ENCODE data around the gene DIPK1C. TPM values are rescaled to one million over a fixed set of nuclear protein-coding genes. Genes with fewer than 3 reads are reported as not detected.

The DIPK1C gene
- total RNA-seq, 1 experiment from 2014 or later, result not detected

DNA sequence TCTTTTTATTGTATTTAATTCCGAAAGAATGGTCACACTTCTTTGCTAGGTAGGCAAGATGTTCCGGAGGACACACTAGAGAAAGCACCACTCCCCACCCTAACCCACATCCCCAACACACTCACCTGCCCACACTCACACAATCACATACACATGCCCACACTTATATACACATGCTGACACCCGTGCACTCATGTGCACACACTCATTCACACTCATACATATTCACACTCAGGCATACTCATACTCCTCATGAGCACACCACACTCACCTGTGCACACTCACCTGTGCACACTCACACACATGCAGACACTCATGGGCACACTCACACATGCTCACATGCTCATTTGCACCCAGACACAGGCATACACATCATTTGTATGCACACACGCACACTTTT lies 21.4 kb downstream of the DIPK1C start:
- H2AFZ ChIP-seq (ENCODE audit: low read depth, low read length, poor library complexity, severe bottlenecking), result no peak overlapping the region
- DNase-seq (ENCODE audit: low read depth, low spot score), result no peak
- no peaks in the 10 kb centered on the region for H3K4me1 ChIP-seq (ENCODE audit: control insufficient read depth in 1 of 2, insufficient read depth in 2 of 2, low read length in 2 of 2)

More for the DNA sequence above, 21.4 kb downstream of the DIPK1C start:
- no peaks in the 10 kb centered on the region for H3K9me2 ChIP-seq (ENCODE audit: insufficient read depth)
- H3K9ac ChIP-seq (ENCODE audit: low read length), result no peak overlapping the region
- intact Hi-C loops (cut with micrococcal nuclease), result no loop called here
- H3K4me2 ChIP-seq (ENCODE audit: low read length), result no peak overlapping the region
- H3K27me3 ChIP-seq (ENCODE audit: insufficient read depth, low read length), result peaks cover 8% of the 10 kb centered on the region; the same call in 1 of the 2 replicates
- no peak overlapping the region for H3K27ac ChIP-seq (ENCODE audit: low read depth, low read length)
- no peak overlapping the region for H3K4me3 ChIP-seq (replicated peaks in 1 of 2; ENCODE audit: low read depth in 1 of 2, low read length in 2 of 2)
- H4K20me1 ChIP-seq (ENCODE audit: insufficient read depth), result no peaks in the 10 kb centered on the region
- H3K9me3 ChIP-seq (ENCODE audit: control insufficient read depth in 1 of 2, insufficient read depth in 1 of 2, low read depth in 1 of 2, low read length in 2 of 2), result no peaks in the 10 kb centered on the region
- CTCF ChIA-PET, result no interaction called here
- ATAC-seq, result no peak
- H3K79me2 ChIP-seq (ENCODE audit: insufficient read depth, low read length), result no peaks in the 10 kb centered on the region
- POLR2A ChIA-PET, result no interaction called here
- no TSS peak for BruUV-seq (replicated peaks)
- RAD21 ChIA-PET (ENCODE audit: low non-redundant PET in 1 of 2, low total read pairs in 2 of 2, uncharacterized antibody in 2 of 2, unreplicated experiment in 2 of 2), result no interaction called here
- TF ChIP-seq EZH2phosphoT487 (IDR thresholded peaks at IDR 0.05; ENCODE audit: borderline replicate concordance), result no peak
- no peak for TF ChIP-seq CBX3 (IDR thresholded peaks at IDR 0.05; ENCODE audit: low read depth)
- TF ChIP-seq POLR2AphosphoS5 (IDR thresholded peaks at IDR 0.05; ENCODE audit: low read depth, low read length), result no peak
- TF ChIP-seq, protein P1, sequence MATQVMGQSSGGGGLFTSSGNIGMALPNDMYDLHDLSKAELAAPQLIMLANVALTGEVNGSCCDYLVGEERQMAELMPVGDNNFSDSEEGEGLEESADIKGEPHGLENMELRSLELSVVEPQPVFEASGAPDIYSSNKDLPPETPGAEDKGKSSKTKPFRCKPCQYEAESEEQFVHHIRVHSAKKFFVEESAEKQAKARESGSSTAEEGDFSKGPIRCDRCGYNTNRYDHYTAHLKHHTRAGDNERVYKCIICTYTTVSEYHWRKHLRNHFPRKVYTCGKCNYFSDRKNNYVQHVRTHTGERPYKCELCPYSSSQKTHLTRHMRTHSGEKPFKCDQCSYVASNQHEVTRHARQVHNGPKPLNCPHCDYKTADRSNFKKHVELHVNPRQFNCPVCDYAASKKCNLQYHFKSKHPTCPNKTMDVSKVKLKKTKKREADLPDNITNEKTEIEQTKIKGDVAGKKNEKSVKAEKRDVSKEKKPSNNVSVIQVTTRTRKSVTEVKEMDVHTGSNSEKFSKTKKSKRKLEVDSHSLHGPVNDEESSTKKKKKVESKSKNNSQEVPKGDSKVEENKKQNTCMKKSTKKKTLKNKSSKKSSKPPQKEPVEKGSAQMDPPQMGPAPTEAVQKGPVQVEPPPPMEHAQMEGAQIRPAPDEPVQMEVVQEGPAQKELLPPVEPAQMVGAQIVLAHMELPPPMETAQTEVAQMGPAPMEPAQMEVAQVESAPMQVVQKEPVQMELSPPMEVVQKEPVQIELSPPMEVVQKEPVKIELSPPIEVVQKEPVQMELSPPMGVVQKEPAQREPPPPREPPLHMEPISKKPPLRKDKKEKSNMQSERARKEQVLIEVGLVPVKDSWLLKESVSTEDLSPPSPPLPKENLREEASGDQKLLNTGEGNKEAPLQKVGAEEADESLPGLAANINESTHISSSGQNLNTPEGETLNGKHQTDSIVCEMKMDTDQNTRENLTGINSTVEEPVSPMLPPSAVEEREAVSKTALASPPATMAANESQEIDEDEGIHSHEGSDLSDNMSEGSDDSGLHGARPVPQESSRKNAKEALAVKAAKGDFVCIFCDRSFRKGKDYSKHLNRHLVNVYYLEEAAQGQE (IDR thresholded peaks at IDR 0.05; ENCODE audit: low read depth), result no peak
- TF ChIP-seq ZNF274 (IDR thresholded peaks at IDR 0.05; ENCODE audit: low read depth, low read length), result no peak
- TF ChIP-seq, protein P2, sequence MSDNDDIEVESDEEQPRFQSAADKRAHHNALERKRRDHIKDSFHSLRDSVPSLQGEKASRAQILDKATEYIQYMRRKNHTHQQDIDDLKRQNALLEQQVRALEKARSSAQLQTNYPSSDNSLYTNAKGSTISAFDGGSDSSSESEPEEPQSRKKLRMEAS (IDR thresholded peaks at IDR 0.05), result no peak
- TF ChIP-seq SP1 (IDR thresholded peaks at IDR 0.05; ENCODE audit: low read depth), result no peak
- no peak for TF ChIP-seq ELF1 (IDR thresholded peaks at IDR 0.05; ENCODE audit: borderline replicate concordance, low read depth)
- no peak for TF ChIP-seq JUND (IDR thresholded peaks at IDR 0.05)
- TF ChIP-seq, protein P3, sequence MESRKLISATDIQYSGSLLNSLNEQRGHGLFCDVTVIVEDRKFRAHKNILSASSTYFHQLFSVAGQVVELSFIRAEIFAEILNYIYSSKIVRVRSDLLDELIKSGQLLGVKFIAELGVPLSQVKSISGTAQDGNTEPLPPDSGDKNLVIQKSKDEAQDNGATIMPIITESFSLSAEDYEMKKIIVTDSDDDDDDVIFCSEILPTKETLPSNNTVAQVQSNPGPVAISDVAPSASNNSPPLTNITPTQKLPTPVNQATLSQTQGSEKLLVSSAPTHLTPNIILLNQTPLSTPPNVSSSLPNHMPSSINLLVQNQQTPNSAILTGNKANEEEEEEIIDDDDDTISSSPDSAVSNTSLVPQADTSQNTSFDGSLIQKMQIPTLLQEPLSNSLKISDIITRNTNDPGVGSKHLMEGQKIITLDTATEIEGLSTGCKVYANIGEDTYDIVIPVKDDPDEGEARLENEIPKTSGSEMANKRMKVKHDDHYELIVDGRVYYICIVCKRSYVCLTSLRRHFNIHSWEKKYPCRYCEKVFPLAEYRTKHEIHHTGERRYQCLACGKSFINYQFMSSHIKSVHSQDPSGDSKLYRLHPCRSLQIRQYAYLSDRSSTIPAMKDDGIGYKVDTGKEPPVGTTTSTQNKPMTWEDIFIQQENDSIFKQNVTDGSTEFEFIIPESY (IDR thresholded peaks at IDR 0.05; ENCODE audit: extremely low read depth, insufficient replicate concordance, low read length), result no peak
- TF ChIP-seq SRF (IDR thresholded peaks at IDR 0.05; ENCODE audit: low read depth), result no peak
- no peak for TF ChIP-seq YY1 (IDR thresholded peaks at IDR 0.05; ENCODE audit: extremely low read depth, insufficient replicate concordance, low read depth, low read length)
- TF ChIP-seq, protein P4, sequence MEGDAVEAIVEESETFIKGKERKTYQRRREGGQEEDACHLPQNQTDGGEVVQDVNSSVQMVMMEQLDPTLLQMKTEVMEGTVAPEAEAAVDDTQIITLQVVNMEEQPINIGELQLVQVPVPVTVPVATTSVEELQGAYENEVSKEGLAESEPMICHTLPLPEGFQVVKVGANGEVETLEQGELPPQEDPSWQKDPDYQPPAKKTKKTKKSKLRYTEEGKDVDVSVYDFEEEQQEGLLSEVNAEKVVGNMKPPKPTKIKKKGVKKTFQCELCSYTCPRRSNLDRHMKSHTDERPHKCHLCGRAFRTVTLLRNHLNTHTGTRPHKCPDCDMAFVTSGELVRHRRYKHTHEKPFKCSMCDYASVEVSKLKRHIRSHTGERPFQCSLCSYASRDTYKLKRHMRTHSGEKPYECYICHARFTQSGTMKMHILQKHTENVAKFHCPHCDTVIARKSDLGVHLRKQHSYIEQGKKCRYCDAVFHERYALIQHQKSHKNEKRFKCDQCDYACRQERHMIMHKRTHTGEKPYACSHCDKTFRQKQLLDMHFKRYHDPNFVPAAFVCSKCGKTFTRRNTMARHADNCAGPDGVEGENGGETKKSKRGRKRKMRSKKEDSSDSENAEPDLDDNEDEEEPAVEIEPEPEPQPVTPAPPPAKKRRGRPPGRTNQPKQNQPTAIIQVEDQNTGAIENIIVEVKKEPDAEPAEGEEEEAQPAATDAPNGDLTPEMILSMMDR (IDR thresholded peaks at IDR 0.05 in 2 of 3, conservative IDR thresholded peaks at IDR 0.05 in 1 of 3; ENCODE audit: borderline replicate concordance in 1 of 3, insufficient read depth in 1 of 3, low read depth in 2 of 3, low read length in 2 of 3), result no peak
- TF ChIP-seq FOSL1 (IDR thresholded peaks at IDR 0.05; ENCODE audit: low read depth), result no peak
- H3K36me3 ChIP-seq (ENCODE audit: control insufficient read depth in 1 of 2, insufficient read depth in 2 of 2, low read length in 2 of 2), result no peaks in the 10 kb centered on the region
